OCI-LY7 (cell line): ENCODE data around the gene DISC1.

Experiments
- CTCF ChIP-seq: fragments of 200-600 bp; sonication (generic); conservative IDR thresholded peaks from 2 replicates; pipeline ENCODE4 v1.5.1; 2014; ENCODE audit warnings: mild to moderate bottlenecking, antibody characterized with exemption, low read length, moderate library complexity, mixed read lengths
- EZH2phosphoT487 ChIP-seq: fragments of 200-600 bp; sonication (generic); IDR thresholded peaks from 2 replicates; pipeline ENCODE4 v1.6.1; 2018; ENCODE audit warnings: low read depth, borderline replicate concordance, mild to moderate bottlenecking, mixed run types, antibody characterized with exemption, low read length, moderate library complexity, mixed read lengths

- TF ChIP-seq CTCF (no peak), EZH2phosphoT487 (no peak)
These were observed 404.6 kb downstream of the DISC1 start for GRCh38 chr1:232031156-232031555.
